GM18861 (cell line): Measurements from ENCODE around the gene DCUN1D2.
"Not testable (repeated sequence)": the region's sequence is repeated elsewhere in the genome, so short reads cannot be mapped to it uniquely, and the experiment has no call there.

Source experiments
- ATAC-seq: cut with Tn5 transposase; IDR thresholded peaks from one replicate; pipeline ENCODE4 v1.9.1; 2021; ENCODE audit not compliant: unreplicated experiment

DCUN1D2 gene

GRCh38 chr13:113490496-113491417, at the start of gene DCUN1D2:
Gene DCUN1D2, minus strand, starts transcription at chr13:113490711. Its CDS starts 42 bp downstream, at chr13:113490669.
- ATAC-seq = peak; percentile 82

GRCh38 chr13:113539822-113540221, 49.3 kb upstream of the DCUN1D2 start:
- no peak for ATAC-seq

- no peak for ATAC-seq
These were observed 48.7 kb upstream of the DCUN1D2 start for GRCh38 chr13:113539176-113539575.

GRCh38 chr13:113538689-113539058, 48.2 kb upstream of the DCUN1D2 start:
- ATAC-seq = no peak

- ATAC-seq = no peak
These were observed 47.6 kb upstream of the DCUN1D2 start for GRCh38 chr13:113537909-113538688.

GRCh38 chr13:113537205-113537604, 46.7 kb upstream of the DCUN1D2 start:
- ATAC-seq = no peak

GRCh38 chr13:113536461-113537110, 46.1 kb upstream of the DCUN1D2 start:
- no peak for ATAC-seq

GRCh38 chr13:113535381-113535781, 44.9 kb upstream of the DCUN1D2 start:
- ATAC-seq = no peak

GRCh38 chr13:113534236-113534860, 43.8 kb upstream of the DCUN1D2 start:
- no peak for ATAC-seq

GRCh38 chr13:113533161-113533840, 42.8 kb upstream of the DCUN1D2 start:
- no peak for ATAC-seq

- ATAC-seq = no peak
These were observed 41.8 kb upstream of the DCUN1D2 start for GRCh38 chr13:113532156-113532806.

- ATAC-seq = no peak
These were observed 40.7 kb upstream of the DCUN1D2 start for GRCh38 chr13:113531041-113531873.

- no peak for ATAC-seq
These were observed 38.3 kb upstream of the DCUN1D2 start for GRCh38 chr13:113528813-113529180.

GRCh38 chr13:113528101-113528812, 37.7 kb upstream of the DCUN1D2 start:
- no peak for ATAC-seq

- ATAC-seq = no peak
These were observed 36.9 kb upstream of the DCUN1D2 start for GRCh38 chr13:113527272-113527958.

GRCh38 chr13:113526466-113527220, 36.1 kb upstream of the DCUN1D2 start:
- no peak for ATAC-seq

GRCh38 chr13:113522438-113522837, 31.9 kb upstream of the DCUN1D2 start:
- not testable (repeated sequence) for ATAC-seq
